ENCODE data around the gene STAT1.

- TF ChIP-seq, protein P1, sequence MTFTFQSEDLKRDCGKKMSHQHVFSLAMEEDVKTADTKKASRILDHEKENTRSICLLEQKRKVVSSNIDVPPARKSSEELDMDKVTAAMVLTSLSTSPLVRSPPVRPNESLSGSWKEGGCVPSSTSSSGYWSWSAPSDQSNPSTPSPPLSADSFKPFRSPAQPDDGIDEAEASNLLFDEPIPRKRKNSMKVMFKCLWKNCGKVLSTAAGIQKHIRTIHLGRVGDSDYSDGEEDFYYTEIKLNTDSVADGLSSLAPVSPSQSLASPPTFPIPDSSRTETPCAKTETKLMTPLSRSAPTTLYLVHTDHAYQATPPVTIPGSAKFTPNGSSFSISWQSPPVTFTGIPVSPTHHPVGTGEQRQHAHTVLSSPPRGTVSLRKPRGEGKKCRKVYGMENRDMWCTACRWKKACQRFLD (tag by site-specific recombination; IDR thresholded peaks at IDR 0.05), result no peak
- TF ChIP-seq ZNF366 (tag by site-specific recombination; conservative IDR thresholded peaks at IDR 0.05), result no peak
- TF ChIP-seq HOXA7 (CRISPR knock-in tag; IDR thresholded peaks at IDR 0.05; ENCODE audit: borderline replicate concordance), result no peak
- TF ChIP-seq PBX3 (CRISPR knock-in tag; IDR thresholded peaks at IDR 0.05), result no peak
Measured at GRCh38 chr2:190994148-190994547, 19.8 kb downstream of the STAT1 start.

Data from HEK293 (cell line).